ENCODE data around the gene JUND. TPM values are rescaled to one million over a fixed set of nuclear protein-coding genes. Genes with fewer than 3 reads are reported as not detected.
A peak's percentile ranks its signal among the peaks of the same experiment; 100 is the strongest.

Gene JUND
- total RNA-seq, 2 donors from 2014 or later = 250 to 607 TPM

DNA sequence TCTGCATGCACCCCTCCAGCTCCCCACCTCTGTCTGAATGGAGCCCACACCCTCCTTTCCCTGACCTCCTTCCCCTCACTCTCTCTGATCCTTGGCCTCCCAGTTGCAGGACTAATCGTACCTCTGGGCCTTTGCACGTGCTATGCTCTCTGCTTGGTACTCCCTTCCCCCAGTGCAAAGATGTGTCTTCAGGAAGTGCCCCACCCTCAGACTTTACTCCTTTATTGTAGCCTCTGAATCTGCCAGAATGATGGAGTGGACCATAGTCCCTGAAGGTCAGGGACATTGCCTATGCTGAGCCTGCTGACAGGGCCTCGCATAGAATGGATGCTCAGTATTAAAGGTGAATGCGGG lies 1.3 kb upstream of the JUND start:
- intact Hi-C loops (cut with DNase I) = no loop called here
- 63 to 68% methylated on average over 4 of the region's 4 CpGs for WGBS, 2 donors
- Histone ChIP-seq H3K4me1 (peaks cover 26% of the 10 kb centered on the region), H3K9me3 (no peaks in the 10 kb centered on the region), H3K27ac (peak overlapping the region; percentile 97 to 100 (median 98)), H3K27me3 (no peaks in the 10 kb centered on the region), H3K36me3 (replicated peaks in 1 of 2; ENCODE audit: insufficient read depth in 1 of 2, low read depth in 2 of 2) (peaks cover 6 to 7% of the 10 kb centered on the region in 2 donors), H3K4me3 (no peak overlapping the region)
- TF ChIP-seq, protein P1, sequence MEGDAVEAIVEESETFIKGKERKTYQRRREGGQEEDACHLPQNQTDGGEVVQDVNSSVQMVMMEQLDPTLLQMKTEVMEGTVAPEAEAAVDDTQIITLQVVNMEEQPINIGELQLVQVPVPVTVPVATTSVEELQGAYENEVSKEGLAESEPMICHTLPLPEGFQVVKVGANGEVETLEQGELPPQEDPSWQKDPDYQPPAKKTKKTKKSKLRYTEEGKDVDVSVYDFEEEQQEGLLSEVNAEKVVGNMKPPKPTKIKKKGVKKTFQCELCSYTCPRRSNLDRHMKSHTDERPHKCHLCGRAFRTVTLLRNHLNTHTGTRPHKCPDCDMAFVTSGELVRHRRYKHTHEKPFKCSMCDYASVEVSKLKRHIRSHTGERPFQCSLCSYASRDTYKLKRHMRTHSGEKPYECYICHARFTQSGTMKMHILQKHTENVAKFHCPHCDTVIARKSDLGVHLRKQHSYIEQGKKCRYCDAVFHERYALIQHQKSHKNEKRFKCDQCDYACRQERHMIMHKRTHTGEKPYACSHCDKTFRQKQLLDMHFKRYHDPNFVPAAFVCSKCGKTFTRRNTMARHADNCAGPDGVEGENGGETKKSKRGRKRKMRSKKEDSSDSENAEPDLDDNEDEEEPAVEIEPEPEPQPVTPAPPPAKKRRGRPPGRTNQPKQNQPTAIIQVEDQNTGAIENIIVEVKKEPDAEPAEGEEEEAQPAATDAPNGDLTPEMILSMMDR (IDR thresholded peaks at IDR 0.05) = no peak
- no peak for TF ChIP-seq POLR2A (IDR thresholded peaks at IDR 0.05)
- DNase-seq (no peak), ATAC-seq (no peak)

DNA sequence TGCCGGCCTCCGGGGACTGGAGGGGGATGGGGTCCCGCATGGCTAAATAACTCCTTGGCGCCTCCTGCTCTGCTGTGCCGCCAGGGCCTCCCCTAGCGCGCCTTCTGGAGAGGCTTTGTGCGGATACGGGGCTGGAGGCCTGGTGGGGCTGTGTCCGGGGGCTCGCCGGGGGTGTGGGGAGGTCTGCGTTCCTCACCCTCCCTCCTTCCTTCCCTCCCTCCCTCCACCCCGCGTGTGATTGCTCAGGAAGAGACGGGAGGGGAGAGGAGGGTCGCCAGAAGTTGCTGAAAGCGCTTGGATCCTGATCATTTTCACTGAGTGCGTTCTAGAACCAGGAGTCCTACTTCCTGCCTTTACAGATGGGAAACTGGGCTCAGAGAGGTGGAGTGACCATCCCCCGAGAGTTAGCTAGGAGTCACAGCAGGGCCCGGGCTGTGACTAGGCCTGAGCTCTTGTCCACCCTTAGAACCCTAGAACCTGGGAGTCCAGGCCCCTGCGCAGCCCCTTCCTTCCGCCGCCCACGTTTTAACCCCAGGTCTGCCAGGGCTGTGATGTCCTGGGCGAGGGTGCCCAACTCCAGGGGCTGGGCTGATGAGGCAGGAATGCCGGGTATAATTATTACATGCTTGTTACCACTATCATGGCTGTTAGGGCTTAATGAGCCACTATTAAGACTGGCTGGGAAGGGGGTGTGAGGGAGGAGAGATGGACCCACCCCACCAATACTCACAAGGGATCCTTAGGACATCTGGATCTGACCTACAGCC lies 782 bp upstream of the JUND start:
- no peaks in the 10 kb centered on the region for H3K27me3 ChIP-seq
- no peaks in the 10 kb centered on the region for H3K9me3 ChIP-seq
- intact Hi-C loops (cut with DNase I) = no loop called here
- peak overlapping the region; percentile 97 to 100 (median 98) for H3K27ac ChIP-seq
- ATAC-seq (peak; percentile 0), DNase-seq (no peak)
- H3K4me1 ChIP-seq = peaks cover 32% of the 10 kb centered on the region
- H3K4me3 ChIP-seq = peak overlapping the region in 1 of 2 donors; percentile 39
- peaks cover 6 to 7% of the 10 kb centered on the region in 2 donors for H3K36me3 ChIP-seq (replicated peaks in 1 of 2; ENCODE audit: insufficient read depth in 1 of 2, low read depth in 2 of 2)
- 0 to 2% methylated on average over 8 to 24 of the region's 27 CpGs for WGBS, 2 donors
- TF ChIP-seq POLR2A (IDR thresholded peaks at IDR 0.05) = peak in 2 of 3 donors; percentile 86 to 95
- TF ChIP-seq, protein P1 (IDR thresholded peaks at IDR 0.05) = peak in 3 of 7 experiments; percentile 27 to 36 (median 33)

DNA sequence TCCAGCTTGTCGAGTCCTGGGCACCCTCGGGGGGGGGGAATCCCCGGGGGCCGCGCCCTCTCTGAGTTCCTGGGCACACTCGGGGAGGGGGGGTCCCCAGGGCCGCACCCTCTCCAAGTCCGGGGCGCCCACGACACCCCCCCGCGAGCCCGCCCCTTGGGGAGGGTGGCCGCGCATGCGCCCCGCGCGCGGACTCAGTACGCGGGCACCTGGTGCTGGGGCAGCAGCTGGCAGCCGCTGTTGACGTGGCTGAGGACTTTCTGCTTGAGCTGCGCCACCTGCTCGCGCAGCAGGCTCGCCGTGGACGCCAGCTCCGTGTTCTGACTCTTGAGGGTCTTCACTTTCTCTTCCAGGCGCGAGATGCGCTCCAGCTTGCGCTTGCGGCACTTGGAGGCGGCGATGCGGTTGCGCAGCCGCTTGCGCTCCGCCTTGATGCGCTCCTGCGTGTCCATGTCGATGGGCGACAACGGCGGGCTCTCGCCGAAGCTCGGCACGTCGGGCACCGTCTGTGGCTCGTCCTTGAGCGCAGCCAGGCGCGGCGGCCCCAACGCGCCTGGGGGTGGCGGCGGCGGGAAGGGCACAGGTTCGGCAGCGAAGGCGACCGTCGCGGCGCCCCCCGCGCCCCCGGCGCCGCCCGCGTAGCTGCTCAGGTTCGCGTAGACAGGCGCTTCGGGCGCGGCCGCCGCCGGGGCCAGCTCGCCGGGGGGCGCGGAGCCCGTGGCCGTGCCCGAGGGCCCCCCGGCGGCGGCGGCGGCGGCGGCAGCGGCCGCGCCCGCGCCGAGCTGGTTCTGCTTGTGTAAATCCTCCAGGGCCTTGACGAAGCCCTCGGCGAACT lies 958 bp downstream of the JUND start:
- peak; percentile 31 for ATAC-seq
- 1% methylated on average over 85 of the region's 111 CpGs; no CpG with 5 or more reads in 1 of the 2 donors for WGBS, 2 donors
- intact Hi-C loops (cut with DNase I) = no loop called here

DNA sequence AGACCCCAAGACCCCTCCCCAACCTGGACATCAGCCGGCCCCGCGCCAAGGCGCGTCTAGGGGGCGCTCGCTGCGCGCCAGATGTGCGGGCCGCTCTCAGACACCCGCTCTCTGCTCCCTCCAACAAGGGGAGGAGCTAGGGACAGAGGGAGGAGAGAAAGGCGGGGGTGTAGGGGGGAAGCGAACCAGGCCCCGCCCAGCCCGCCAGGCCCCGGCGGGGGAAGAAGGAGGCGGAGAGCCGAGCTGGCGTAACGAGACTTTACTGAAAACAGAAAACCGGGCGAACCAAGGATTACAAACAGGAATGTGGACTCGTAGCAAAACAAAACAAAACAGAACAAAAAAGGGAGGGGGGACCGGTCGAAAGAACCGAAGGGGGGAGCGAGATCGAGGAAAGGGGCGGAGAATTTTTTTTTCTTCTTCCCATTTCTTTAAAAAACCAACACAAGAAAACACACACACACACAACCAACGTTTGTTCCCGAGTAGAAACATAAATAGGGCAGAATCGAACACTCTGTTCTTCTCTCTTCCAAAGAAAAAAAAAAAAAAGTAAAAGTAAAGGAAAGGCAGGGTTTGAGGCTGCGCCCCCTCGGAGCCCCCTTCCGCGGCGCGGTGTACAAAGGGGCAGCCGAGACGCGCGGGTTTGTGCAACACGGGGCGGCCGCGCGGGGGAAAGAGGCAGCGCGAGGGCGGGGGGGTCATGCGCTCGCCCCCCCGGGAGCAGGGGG lies 1.7 kb downstream of the JUND start:
- Histone ChIP-seq H3K27me3 (no peaks in the 10 kb centered on the region), H3K4me1 (peaks cover 57% of the 10 kb centered on the region), H3K27ac (peak overlapping the region; percentile 97 to 100 (median 100)), H3K4me3 (peak overlapping the region; percentile 65 to 90), H3K36me3 (replicated peaks in 1 of 2; ENCODE audit: insufficient read depth in 1 of 2, low read depth in 2 of 2) (peaks cover 6 to 7% of the 10 kb centered on the region in 2 donors), H3K9me3 (no peaks in the 10 kb centered on the region)
- WGBS, 2 donors = 0 to 1% methylated on average over 41 to 55 of the region's 55 CpGs
- intact Hi-C loops (cut with DNase I) = loop anchor here (10.0 kb wide), 1 partner anchor 55 kb away; no protein-coding TSS in a partner anchor
- peak; percentile 84 to 94 (median 87) for TF ChIP-seq POLR2A (IDR thresholded peaks at IDR 0.05)
- TF ChIP-seq, protein P1 (IDR thresholded peaks at IDR 0.05) = peak; percentile 49 to 92 (median 81)
- ATAC-seq = peak; percentile 49
- peak; percentile 91 to 94 (median 92) for DNase-seq

More for the DNA sequence above, 958 bp downstream of the JUND start:
- peak overlapping the region; percentile 65 to 96 for H3K4me3 ChIP-seq
- H3K27ac ChIP-seq = peak overlapping the region; percentile 97 to 100 (median 100)
- H3K36me3 ChIP-seq (replicated peaks in 1 of 2; ENCODE audit: insufficient read depth in 1 of 2, low read depth in 2 of 2) = peaks cover 6 to 7% of the 10 kb centered on the region in 2 donors
- TF ChIP-seq, protein P1 (IDR thresholded peaks at IDR 0.05) = peak in 2 of 7 experiments; percentile 5 to 7
- TF ChIP-seq POLR2A (IDR thresholded peaks at IDR 0.05) = peak; percentile 88 to 95 (median 91)
- peak; percentile 84 to 87 (median 86) for DNase-seq
- H3K27me3 ChIP-seq = no peaks in the 10 kb centered on the region
- H3K4me1 ChIP-seq = peaks cover 49% of the 10 kb centered on the region
- H3K9me3 ChIP-seq = no peaks in the 10 kb centered on the region
